NCI-H748 (cell line): Measurements from ENCODE around the gene FOXN4.
A peak's percentile ranks its signal among the peaks of the same experiment; 100 is the strongest.

Experiments
- DNase-seq: peaks from one replicate; lab custom pipeline; 2025; ENCODE audit not compliant: unreplicated experiment; lab: John Stamatoyannopoulos, UW

Gene FOXN4

GRCh38 chr12:109261087-109261486 lies 48.0 kb downstream of the FOXN4 start:
- no peak for DNase-seq

DNA sequence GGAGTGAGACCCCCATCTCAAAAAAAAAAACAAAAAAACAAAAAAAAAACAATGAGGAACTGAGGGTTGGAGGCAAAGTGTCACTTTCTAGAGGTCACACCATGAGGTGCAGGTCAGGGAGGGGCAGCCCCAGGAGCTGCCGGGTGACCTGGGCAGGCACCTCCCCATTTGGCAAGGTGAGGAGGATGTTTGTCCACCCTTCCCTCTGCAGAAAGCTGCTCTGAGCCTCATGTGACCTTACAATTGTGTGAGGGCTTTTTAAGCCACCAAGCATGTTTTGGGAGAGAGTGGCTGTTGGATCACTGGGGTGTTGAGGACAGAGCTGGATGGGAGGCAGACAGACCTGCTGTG lies 49.6 kb downstream of the FOXN4 start:
- DNase-seq: no peak

- no peak for DNase-seq
These were observed 50.2 kb downstream of the FOXN4 start for GRCh38 chr12:109258607-109259544.

DNA sequence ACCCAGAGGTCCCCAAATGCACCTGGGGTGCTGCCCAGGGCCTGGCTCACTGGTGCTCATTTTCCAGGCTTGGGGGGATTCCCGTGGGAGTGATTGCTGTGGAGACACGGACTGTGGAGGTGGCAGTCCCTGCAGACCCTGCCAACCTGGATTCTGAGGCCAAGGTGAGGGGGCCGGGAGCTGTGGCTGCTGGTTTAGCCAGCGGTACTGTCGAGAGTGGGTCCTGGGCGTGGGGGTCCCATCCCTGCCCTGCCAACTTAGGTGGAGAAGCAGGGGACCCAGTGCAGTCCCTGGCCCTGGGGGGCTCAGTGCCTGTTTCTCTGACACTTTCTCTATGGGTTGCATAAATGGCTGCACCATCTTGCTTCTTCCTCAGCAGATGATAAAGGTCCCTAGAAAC lies 50.9 kb downstream of the FOXN4 start:
- no peak for DNase-seq

GRCh38 chr12:109256011-109256410 lies 53.1 kb downstream of the FOXN4 start:
- no peak for DNase-seq

DNA sequence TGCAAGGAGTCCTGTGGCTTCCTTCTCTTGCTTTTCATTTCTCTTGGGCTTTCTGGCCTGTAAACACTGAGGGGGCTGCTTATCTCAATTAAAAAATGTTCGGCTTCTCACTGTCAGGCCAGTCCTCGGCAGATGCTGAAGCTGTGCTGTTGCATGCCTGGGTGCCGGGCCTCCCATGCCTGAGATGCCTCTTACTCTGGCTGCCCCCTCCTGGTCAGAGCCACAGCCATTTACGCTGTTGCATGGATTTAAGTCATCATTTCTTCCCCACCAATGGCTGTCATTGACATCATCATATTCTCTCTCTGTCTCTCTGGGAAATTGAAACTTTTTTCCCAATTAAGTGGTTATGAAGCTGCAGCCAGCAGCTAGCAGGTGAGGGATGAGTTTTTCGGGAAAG lies 53.7 kb downstream of the FOXN4 start:
- peak; percentile 11 for DNase-seq

- no peak for DNase-seq
These were observed 55.1 kb downstream of the FOXN4 start for GRCh38 chr12:109253913-109254544.

DNA sequence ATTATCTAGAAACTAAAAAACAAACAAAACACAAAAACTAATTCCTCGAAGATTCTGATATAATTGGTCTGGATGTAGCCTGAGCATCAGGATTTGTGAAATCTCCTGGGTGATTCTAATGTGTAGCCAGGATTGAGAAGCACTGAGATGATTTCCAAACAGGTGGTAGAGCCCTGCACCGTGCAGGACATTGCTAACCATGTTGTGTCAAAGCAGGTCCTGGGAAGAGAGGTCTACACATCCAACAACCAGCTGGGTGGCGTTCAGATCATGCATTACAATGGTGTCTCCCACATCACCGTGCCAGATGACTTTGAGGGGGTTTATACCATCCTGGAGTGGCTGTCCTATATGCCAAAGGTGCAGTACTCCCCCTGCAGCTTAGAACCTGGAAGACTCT lies 56.3 kb downstream of the FOXN4 start:
- no peak for DNase-seq

- no peak for DNase-seq
These were observed 58.6 kb downstream of the FOXN4 start for GRCh38 chr12:109250523-109250922.

DNA sequence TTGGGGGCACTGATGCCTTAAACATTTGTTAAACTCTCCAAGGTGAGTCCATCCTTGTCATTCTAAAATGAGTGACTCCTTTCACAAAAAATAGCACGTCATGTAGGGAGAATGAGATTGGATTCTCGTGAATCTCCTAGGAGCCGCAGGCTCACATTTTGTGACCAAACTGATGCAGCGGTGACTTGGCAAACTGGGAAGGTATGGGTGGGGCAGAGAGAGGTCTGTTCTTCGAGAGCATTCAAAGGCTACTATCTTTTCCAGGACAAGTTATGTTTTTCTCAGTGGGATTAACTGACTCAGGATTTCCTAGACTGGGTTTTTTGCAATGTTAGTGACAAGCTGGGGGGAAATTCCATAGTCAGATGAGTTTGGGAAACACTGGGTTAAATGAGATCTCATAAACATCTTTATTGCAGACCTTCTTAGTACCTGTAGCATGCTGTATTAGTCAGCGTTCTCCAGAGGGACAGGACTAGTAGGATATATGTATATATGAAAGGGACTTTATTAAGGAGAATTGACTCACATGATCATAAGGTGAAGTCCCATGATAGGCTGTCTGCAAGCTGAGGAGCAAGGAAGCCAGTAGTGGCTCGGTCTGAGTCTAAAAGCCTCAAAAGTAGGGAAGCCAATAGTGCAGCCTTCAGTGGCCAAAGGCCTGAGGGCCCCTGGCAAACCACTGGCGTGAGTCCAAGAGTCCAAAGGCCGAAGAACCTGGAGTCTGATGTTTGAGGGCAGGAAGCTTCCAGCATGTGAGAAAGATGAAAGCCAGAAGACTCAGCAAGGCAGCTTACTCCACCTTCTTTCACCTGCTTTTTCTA lies 61.0 kb downstream of the FOXN4 start:
- no peak for DNase-seq

DNA sequence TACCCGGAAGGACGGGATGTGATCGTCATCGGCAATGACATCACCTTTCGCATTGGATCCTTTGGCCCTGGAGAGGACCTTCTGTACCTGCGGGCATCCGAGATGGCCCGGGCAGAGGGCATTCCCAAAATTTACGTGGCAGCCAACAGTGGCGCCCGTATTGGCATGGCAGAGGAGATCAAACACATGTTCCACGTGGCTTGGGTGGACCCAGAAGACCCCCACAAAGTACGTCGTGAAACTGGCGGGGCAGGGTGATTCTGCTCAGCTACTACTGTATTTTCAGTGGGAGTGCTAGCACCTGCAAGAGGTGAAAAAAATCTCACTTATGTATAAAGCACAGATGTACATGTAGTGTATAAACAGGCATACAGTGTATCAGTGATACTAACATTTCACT lies 62.9 kb downstream of the FOXN4 start:
- DNase-seq: no peak

- DNase-seq: no peak
These were observed 65.0 kb downstream of the FOXN4 start for GRCh38 chr12:109244073-109244472.

GRCh38 chr12:109241936-109242335 lies 67.1 kb downstream of the FOXN4 start:
- DNase-seq: no peak

DNA sequence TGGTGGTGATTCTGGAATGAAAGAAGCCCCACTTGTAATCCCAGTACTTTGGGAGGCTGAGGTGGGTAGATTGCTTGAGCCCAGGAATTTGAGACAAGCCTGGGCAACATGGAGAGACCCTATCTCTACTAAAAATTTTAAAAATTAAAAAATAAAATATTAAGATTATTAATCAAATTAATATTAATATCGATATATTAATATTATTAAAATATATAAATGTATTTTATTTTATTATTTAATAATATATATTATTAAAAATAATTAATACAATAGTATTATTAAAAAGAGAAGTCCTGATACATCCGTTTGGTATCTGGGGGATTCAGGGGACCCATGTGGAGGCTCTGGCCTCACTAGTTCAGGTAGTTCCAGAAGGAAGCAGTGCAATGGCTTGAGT lies 68.7 kb downstream of the FOXN4 start:
- no peak for DNase-seq

- no peak for DNase-seq
These were observed 69.4 kb downstream of the FOXN4 start for GRCh38 chr12:109239691-109240090.

- no peak for DNase-seq
These were observed 69.9 kb downstream of the FOXN4 start for GRCh38 chr12:109239179-109239578.

DNA sequence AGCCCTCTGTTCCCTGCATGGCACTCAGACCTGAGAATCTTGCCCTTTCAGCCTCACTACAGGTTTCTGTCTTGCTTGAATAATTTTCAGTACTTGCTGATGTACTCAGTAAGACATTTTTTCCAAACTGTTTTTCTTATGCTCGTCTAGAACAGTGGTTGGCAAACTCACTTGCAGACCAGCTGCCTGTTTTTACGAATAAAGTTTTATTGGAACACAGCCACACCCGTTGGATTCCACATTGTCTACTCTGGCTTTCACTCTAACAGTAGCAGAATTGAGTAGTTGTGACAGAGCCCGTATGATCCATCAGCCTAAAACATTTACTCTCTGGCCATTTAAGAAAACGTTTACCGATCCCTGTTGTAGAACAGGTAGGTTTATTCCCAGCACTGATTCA lies 72.8 kb downstream of the FOXN4 start:
- no peak for DNase-seq

- no peak for DNase-seq
These were observed 75.1 kb downstream of the FOXN4 start for GRCh38 chr12:109234012-109234411.

DNA sequence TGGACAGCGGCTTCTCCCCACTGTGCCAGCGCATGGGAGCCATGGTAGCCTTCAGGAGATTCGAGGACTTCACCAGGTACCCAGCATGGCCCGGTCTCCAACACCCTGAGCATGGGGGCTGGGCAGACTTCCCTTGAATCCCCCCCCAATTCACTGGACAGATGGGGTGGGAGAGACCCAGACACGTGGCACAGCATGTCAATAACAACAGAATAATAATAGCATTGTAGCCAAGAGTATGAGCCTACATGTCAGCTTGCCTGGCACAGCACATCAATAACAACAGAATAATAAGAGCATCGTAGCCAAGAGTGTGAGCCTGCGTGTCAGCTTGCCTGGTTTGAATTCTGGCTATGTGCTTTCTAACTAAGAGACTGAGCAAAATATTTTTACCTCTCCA lies 76.4 kb downstream of the FOXN4 start:
- no peak for DNase-seq

- no peak for DNase-seq
These were observed 78.9 kb downstream of the FOXN4 start for GRCh38 chr12:109230193-109230592.

GRCh38 chr12:109228664-109229063 lies 80.4 kb downstream of the FOXN4 start:
- no peak for DNase-seq
